Fibroblast of skin of left biceps (primary cell): Measurements from ENCODE around the gene IL17REL.
A peak's percentile ranks its signal among the peaks of the same experiment; 100 is the strongest.

ENCODE experiments used
- DNase-seq, 2 experiments: peaks; one replicate each; pipeline ENCODE4 v3.0.0-alpha.2; 2013; ENCODE audit warnings: low read depth in 2 of 2

IL17REL gene

DNA sequence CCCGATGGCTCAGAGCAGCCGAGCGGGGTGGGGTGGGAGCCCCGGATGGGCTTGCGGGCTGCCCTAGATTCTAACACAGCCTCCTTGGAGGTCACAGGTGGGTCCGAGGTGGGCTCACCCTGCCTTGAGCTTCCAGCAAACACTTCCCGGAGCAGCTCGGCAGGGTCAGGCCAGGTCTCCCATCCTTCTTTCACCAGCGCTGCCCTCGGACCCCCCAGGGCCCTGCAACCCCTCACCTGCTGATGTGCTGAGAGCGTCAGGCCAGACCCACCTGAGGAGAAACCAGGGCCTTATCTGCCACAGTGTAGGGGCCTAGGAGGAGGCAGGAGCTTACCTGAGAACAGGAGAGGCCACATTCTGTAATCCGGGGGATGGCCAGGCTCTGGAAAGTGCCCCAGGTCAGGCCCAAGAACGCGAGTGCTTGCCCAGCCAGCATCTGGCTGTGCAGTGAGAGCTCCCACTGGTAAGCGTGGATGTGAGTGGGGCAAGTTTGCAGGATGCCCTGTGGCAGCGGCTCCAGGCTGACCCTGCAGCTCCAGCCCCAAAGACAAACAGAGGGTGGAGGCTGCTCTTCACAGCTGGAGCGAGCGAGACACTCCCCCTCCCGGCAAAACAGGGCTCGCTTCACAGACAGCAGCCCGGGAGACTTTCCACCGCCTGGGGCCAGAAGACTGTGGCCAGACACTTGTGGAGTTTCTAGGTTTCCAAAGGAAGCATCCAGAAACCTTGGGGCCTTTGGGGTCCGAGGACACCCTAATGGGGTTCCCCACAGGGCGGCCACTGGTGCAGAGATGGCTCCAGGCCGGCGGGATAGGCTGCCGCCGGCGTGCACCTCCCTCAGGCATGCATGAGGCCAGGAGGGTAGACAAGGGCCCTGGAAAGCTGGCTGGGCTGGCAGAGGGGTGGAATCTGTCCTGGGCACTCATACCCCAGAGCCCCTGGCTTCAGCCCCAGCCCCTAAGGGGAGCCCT lies at the start of gene IL17REL:
IL17REL (minus strand) TSS at position 555 of the 971 bp plus-strand sequence; CDS start at position 436, 119 bp downstream.
- DNase-seq, result no peak

- no peak for DNase-seq
Measured at GRCh38 chr22:50061824-50062355, 49.3 kb upstream of the IL17REL start.

DNA sequence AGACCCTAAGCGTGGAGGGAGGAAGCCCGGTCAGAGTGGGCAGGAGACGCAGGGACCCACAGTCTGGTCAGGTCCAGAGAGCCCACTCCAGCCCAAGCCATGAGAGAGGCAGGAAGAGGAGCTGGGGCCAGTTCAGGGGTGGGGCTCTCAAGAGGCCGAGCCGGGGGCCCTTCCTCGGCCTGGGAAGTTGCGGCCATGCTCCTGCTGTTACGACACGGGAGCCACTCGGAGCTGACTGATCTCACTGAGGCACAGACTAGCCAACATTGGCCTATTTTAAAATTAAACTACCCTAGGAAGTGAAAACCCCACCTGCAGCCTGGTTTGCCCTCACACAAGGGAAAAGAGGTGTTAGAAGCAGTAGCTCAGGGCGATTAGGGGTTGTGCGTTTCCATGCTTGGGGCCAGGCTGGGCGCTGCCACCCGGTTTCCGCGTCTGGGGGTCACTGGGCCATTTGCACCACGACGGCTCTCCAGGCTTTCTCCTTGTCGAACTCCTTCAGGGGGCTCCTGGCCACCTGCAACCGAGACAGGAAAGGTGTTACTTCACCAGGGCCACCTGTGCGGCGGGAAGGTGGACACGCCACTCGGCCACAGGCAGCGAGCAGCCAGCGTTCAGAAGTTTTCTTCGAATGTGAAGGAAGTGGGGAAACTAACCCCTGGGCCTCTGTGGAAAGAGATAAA lies 48.7 kb upstream of the IL17REL start:
- no peak for DNase-seq

DNA sequence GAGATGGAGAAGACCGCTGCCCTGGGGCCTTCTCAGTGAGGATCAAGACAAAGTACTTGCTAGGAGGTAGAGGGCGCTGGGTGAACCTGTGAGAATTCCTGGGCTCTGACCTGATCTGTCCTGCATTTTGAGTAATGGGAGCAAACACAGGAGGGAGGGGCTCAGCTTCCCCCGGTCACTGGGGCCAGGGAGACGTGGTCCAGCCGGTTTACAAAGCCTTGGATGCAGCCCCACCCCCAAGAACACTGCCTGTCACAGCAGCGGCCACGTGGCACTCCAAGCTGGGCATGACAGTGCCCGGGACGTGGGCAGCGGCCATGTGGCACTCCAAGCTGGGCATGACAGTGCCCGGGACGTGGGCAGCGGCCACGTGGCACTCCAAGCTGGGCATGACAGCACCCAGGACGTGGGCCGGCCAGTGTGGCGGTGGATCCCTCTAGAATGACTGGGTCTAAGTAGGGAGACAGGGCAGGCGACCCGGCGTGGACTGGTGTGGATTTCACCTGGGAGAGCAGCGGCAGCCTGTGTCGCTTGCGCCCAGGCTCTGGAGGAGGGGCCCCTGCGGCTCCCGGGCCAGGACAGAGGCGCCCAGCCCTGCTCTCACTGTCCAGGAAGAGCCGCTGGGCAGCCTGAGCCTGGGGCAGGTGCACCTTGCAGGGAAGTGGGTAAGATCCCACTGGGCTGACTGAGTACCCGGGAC lies 48.0 kb upstream of the IL17REL start:
- DNase-seq, result no peak

DNA sequence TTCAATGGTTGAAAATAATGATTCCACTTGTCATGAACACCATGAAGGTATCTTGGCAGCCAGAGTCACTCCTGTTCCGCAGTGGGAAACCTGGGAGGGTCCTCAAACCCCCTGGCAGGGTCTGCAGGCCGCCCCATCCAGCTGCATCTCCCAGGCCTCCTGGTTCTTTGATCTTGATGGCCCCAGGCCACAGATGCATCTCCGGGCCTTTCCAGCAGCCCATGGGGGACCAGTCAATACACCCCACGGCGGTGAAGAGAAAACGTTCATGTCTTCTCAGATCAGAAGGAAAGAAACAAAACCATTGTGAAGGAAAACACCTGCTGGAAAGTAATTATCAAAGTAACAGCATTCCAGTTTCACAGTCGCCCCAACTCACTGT lies 47.3 kb upstream of the IL17REL start:
- DNase-seq, result no peak

DNA sequence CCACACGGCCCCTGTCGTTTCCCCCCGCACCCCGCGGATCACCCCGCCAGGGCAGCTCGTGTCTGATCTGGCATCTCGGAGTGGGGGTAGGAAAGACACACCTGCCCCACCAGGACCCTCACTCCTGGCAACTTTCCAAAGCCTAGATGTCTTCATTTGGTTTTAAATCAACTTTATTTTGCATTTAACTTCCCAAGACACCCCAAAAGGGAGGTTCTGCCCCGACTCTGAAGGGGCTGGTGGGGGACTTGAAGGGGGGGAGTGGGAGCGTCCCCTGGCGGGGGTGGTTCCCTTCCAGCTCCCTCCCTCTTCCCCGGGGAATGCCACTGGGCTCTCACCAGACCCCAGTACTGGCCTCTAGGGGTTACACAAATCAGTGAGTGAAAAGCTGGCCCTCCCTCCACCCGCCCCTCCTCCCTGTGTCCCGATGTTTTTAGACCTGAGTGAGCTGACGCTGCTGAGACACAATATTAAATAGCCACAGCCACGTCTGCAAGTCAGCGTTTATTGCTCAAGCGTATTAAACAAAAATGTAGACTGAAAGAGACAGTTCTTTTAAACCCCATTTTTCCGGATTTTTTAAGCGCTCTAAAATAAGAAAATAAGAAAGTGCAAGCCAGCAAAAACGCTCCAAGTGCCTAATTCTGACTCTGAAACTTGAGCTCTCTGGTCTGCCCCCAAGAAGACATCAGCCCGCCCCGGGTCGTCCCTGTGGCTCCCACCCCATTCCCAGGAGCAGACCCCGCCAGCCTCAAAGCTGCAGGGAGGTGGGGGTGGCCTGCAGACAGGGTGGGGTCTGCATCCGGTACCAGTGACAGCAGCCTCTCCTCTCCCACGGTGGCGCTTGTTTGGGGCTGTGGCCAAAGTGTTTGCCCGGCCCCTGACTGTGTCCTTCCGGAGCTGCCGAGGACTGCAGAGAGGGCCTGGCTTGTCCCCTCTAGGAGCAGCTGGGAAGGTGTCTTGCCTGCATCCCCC lies 46.6 kb upstream of the IL17REL start:
- DNase-seq, result peak; percentile 0 to 2

DNA sequence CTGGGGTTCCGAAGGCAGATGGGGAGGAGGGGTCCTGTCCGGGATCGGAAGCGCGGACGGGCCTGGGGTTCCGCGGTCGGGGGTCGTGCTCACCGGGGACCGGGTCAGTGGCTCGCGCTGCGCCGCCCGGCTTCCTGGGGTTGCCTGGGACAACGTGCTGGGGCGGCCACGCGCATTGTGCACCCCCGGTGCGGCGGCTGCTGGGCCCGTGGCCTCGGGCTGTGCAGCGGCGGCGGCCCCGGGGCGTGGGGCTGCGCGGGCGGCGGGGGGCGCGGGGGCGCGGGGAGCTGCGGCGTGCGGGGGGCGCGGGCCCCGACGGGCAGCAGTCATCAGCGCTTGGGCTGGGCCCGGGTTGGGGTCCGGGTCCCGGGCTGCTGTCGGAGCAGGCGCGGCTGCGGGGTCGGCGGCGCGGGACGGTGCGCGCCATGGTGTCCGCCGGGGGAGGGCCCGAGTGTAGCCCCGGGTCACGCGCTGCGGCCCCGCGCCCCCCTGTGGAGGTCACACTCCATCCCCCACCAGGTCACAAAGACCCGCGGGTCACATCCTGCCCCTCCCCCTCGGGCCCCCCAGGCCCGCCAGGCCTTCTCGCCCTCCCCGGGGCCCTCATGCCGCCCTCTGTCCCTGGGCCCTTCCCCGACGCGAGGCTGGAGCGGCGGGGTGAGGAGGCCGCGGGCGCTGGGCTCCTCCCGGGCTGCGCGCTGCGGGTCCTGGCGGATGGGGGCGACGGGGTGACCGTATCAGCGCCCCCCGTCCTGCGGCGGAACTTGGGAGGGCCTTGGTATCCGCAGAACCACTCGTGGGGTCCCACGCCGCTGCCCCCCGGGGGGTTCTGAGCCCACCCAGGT lies 45.7 kb upstream of the IL17REL start, which contains the start of gene TTLL8:
TTLL8 (minus strand) TSS at position 238 of the 845 bp plus-strand sequence.
- DNase-seq, result no peak

DNA sequence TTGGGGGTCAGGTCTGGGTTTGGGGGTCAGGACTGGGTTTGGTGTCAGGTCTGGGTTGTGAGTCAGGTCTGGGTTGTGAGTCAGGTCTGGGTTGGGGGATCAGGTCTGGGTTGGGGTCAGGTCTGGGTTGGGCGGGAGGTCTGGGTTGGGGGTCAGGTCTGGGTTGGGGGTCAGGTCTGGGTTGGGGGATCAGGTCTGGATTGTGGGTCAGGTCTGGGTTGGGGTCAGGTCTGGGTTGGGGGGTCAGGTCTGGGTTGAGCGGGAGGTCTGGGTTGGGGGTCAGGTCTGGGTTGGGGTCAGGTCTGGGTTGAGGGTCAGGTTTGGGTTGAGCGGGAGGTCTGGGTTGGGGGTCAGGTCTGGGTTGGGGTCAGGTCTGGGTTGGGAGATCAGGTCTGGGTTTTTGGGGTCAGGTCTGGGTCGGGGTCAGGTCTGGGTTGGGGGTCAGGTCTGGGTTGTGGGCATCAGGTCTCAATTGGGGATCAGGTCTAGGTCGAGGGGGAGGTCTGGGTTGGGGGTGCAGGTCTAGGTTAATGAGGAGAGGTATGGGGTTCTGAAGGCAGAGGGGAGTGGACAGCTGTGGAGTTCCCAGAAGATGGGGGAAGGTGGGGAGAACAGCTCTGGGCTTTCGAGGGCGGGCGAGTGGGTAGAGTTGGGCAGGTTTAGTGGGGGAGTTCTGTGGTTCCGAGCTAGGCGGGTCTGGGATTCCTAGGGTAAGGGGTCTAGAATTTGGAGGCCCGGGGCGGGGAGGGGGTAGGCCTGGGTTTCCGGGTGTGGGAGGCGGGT lies 44.9 kb upstream of the IL17REL start:
- DNase-seq, result no peak

DNA sequence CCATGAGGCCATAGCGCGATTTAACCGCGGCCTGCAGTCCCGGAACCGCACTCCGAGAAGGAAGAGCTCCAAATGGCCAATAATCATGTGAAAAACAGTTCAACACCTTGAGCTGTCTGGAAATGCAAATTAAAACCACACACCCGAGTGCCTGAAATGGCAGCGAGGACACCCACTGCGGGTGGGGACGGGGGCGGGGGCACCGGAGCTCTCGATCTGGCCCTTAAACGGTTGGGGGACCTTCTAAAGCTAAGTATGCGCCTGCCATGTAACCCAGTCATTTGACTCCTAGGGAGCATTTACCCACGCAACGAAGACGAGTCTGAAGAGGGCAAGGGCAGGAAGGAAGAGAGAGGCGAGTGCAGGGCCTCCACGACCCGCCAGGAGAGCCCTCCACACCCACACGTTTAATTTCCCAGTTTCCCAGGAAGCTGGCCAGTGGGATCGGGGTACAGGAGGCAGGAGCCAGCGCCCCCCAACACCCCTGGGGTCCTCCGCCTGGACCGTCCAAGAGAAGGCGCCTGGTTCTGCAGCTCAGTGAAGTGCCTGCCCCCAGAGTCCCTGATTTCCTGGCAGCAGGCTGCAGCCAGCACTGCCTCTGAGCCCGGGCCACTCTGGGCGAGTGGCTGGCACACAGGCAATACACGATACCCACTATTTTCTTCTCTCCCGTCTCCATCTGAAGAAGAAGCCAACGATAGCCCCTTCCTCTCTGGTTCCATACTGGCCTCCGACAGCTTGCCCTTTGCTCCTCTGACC lies 43.8 kb upstream of the IL17REL start:
- DNase-seq, result no peak

- no peak for DNase-seq
Measured at GRCh38 chr22:50053861-50054260, 41.3 kb upstream of the IL17REL start.

DNA sequence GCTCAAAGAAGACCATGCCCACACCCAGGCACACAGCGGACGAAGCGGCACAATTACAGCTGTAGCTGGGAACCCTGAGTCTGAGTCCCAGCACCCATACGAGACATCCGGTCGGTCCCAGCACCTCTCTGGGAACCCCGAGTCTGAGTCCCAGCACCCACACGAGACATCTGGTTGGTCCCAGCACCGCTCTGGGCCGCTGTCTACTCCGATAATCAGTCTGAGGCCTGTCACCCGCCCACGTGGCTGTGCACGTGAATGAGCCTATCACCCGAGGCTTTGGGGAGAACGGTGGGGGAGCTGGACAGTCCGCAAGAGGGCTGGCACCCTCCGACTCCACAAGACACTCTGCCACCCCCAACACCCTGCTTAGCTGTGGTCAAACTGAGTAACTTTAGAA lies 39.4 kb upstream of the IL17REL start:
- no peak for DNase-seq

GRCh38 chr22:50049299-50050195 lies 37.0 kb upstream of the IL17REL start:
- DNase-seq, result no peak

- DNase-seq, result no peak
Measured at GRCh38 chr22:50048836-50049235, 36.3 kb upstream of the IL17REL start.

DNA sequence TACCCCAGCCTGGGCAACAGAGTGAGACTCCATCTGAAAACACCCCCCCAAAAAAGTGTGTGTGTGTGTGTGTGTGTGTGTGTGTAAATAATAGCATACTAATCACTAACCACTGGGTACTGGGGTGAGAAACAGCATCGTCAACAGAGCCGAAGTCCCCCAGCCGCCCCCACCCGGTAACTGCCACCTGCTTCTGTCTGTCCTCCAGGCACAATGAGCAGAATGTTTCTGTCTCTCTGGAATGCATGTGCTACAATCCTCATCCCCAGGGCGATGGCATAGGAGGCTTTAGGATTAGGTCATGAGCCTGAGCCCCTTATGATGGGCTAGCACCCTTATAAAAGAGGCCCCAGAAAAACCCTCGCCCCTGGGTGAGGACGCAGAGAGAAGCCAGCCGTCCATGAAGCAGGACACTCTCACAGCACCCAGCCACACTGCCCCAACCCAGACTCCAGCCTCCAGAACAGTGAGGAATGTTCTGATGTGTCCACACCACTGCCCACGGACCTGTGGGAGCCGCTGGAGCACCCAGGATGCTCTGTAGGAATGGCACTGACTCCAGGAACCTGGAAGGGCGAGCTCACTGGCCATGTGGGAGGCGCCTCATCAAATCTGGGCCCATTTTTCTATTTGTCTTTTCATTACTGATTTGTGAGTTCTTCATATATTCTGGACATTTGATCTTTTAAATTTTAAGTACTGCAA lies 35.6 kb upstream of the IL17REL start:
- DNase-seq, result no peak

GRCh38 chr22:50047346-50047745 lies 34.8 kb upstream of the IL17REL start:
- no peak for DNase-seq

DNA sequence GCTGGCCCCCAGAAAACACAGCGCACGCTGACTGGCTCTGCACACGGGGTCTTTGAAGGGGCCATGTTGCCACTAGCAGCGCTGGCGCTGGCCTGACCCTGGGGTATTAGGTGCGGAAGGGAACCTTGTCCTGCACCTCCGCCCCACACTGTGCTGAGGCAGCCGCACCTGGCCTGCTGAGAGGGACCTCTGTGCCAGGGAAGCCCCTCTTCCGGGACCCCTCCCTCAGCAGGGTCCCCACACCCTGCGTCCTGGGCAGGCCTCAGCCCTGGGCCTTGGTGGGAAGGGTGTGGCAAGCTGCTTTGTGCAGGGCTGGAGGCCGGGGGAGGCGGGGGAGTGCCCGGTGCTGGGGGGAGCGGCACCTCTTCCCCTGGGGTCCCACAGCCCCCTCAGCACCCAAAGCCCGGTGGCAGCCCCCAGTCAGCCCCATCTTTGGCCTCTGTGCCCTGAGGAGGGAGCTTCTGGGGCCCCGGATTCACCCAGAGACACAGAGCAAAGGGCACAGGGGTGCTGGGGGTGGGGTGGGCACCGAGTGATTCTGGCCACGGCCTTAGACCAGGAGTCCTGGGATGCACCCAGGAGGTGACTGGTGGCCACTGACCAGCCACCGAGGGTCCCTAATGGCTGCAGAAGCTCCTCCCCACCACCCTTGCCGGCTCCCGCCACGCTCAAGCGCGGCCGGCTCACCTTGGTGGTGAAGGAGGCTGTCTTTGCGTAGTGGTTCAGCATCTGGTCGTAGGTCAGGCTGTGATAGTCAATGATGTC lies 34.1 kb upstream of the IL17REL start:
- DNase-seq, result no peak
